Naive thymus-derived CD8-positive, alpha-beta T cell (primary cell): ENCODE data around the gene DCST1. TPM values are rescaled to one million over a fixed set of nuclear protein-coding genes. Genes with fewer than 3 reads are reported as not detected.
A peak's percentile ranks its signal among the peaks of the same experiment; 100 is the strongest.

Source experiments
- ATAC-seq, 2 donors: fragments of 150-1000 bp; cut with Tn5 transposase in 1 of 2; sonication (Bioruptor Pico), chemical (Tn5 transposase) in 1 of 2; 1 replicate in 1 of 2; 2 replicates in 1 of 2; pipeline ENCODE4 v1.10.0; 2021; ENCODE audit warnings: mild to moderate bottlenecking in 2 of 2, moderate library complexity in 2 of 2
- POLR2A ChIA-PET: fragments of 350-600 bp; sonication (Branson Sonifier 250); formaldehyde crosslinking; loops from one replicate; lab custom pipeline; 2021; ENCODE audit warnings: antibody characterized with exemption; lab: Charles Lee
- DNase-seq, 10 donors: peaks; one replicate each; pipeline versions ENCODE4 v3.0.0 to v3.0.0-alpha.2; 2020 to 2022
- H3K27ac Mint-ChIP-seq, 10 donors: one replicate each; pipeline ENCODE4 v1.8.0; 2020 to 2022; ENCODE audit warnings: mild to moderate bottlenecking in 10 of 10, mixed read lengths in 10 of 10, moderate library complexity in 4 of 10, inconsistent platforms in 1 of 10
- H3K27me3 Mint-ChIP-seq, 5 donors: one replicate each; pipeline ENCODE4 v1.8.0; 2021 to 2022; ENCODE audit warnings: mixed read lengths in 5 of 5
- H3K36me3 Mint-ChIP-seq, 3 donors: one replicate each; pipeline ENCODE4 v1.8.0; 2020 to 2022; ENCODE audit warnings: mixed read lengths in 3 of 3, mild to moderate bottlenecking in 2 of 3, inconsistent platforms in 1 of 3
- H3K4me1 Mint-ChIP-seq, 4 donors: one replicate each; pipeline ENCODE4 v1.8.0; 2021 to 2022; ENCODE audit warnings: mixed read lengths in 4 of 4
- H3K4me3 Mint-ChIP-seq, 10 donors: one replicate each; pipeline ENCODE4 v1.8.0; 2020 to 2022; ENCODE audit warnings: mild to moderate bottlenecking in 10 of 10, mixed read lengths in 10 of 10, moderate library complexity in 6 of 10, inconsistent platforms in 1 of 10
- H3K9me3 Mint-ChIP-seq, 9 donors: one replicate each; pipeline ENCODE4 v1.8.0; 2020 to 2022; ENCODE audit warnings: mixed read lengths in 9 of 9, mild to moderate bottlenecking in 3 of 9, inconsistent platforms in 1 of 9, moderate library complexity in 1 of 9
- polyA plus RNA-seq, 3 donors: library from polyadenylated mRNA; unstranded; fragments of 300-500 nt; fragmentation: Illumina TruSeq; gene quantifications; one replicate each; pipeline ENCODE4 v1.2.3, GENCODE V29; 2021
- total RNA-seq, 8 experiments: library from RNA in 2 of 8; stranded (reverse) in 2 of 8; gene quantifications; one replicate each; pipeline ENCODE4 v1.2.3 and lab custom pipeline; 2021 to 2026

DCST1 gene
- total and polyA plus RNA-seq, 5 experiments from 2014 or later, result not detected

DNA sequence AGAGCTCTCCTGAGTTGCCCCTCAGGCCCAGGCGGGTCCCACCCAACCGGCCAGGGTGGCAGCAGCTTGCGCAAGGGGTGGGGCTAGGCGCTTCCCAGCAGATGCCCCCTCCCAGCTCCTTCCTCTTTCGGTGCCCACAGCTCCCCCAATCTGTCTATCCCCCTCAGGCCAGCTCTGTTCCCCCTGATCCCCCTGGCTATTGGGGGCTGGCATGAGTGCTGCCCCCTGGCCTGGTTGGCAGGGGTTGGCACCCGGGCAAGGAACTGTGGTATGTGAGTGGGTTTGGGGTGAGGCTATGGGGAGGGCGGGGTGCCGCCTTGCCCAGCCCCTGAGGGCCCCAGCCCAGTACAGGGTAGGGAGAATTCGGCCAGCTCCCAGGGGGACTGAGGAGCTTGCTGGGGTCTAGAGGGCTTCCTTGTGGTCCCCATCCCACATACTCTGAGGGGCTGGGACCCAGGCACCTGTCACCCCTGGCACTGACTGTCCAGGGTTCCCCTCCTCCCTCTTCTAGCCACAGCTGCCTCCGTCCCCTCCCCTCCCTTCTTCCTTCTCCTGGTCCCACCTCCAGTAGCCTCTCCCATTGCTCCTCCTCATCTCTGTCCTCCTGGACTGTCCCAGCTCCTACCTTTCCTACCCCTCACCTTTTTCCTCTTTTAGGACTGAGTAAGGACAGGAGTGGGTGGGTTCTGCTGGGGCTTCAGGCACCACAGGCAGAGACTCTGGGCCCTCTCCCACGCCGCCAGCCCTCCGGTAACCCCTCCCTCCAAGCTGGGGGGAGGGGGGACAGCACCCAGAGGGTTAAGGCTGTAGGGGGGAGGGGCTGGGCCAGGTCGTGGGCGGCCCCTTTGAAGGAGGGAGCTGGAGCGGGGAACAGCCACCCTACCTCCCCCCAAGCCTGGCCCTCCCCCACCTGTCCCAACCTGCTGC lies 25.3 kb upstream of the DCST1 start:
- Mint-ChIP-seq H3K27me3 (no peaks in the 10 kb centered on the region), H3K36me3 (no peaks in the 10 kb centered on the region), H3K9me3 (no peaks in the 10 kb centered on the region), H3K4me1 (peaks cover 37 to 85% (median 82%) of the 10 kb centered on the region in 4 donors), H3K27ac (peak overlapping the region in 4 of 10 donors; percentile 10 to 73 (median 54)), H3K4me3 (peak overlapping the region in 4 of 10 donors; percentile 14 to 75 (median 43))
- POLR2A ChIA-PET, result interaction anchor here (0.8 to 2.8 kb wide), 6 partner anchors 7 to 53 kb away, joined by 3 to 20 read pairs (median 4); partner anchors contain the start of gene PBXIP1
- DNase-seq (no peak), ATAC-seq (no peak)

DNA sequence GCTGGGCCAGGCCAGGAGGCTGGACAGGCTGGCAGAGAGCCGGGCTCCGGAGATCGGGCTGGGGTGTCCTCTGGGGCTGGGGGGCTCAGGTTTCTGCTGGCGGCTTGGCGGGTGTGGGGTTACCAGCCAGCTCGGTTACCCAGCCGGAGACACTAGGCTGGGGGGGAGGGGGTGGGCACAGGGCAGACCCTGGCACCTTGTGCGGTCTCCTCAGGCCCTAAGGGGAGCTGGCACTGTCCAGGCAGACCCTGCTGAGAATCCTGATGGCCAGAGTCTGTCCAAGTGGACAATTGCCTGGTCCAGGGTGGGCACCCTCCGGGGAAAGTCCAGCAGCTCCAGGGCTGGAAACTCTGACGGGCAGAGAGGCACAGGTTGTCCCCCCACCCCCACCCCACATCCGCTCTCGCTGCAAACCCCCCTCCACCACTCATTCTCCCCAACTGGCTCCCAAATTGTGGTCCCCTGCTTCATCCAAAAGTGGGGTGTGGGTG lies 24.4 kb upstream of the DCST1 start:
- peak overlapping the region in 9 of 10 donors; percentile 17 to 79 (median 63) for H3K4me3 Mint-ChIP-seq
- POLR2A ChIA-PET, result interaction anchor here (0.6 to 2.4 kb wide), 2 partner anchors 40 to 54 kb away, joined by 3 to 8 read pairs; partner anchors contain the start of gene PBXIP1
- H3K36me3 Mint-ChIP-seq, result no peaks in the 10 kb centered on the region

DNA sequence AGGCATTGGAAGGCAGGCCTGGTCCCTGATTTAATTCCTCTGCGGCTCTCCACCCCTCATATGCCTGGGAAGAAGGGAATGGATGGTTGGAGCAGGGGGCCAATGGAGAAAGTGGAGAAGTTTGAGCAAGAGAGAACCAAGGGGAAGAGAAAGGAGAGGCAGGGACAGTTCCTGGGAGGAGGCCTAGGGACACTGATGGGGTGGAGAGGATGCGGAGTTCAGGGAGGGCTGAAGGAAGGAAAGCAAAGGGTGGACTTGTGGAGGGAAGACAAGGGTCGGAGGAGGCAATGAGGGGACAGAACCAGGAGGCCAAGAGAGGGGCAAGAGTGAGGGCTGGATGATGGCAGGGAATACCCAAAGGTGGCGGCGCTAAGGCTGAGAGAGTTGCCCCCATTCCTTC lies 23.9 kb upstream of the DCST1 start:
- DNase-seq (no peak), ATAC-seq (no peak)
- Mint-ChIP-seq H3K27ac (peak overlapping the region in 7 of 10 donors; percentile 8 to 88 (median 69)), H3K9me3 (no peaks in the 10 kb centered on the region), H3K27me3 (no peaks in the 10 kb centered on the region), H3K36me3 (no peaks in the 10 kb centered on the region), H3K4me1 (peaks cover 36 to 85% (median 81%) of the 10 kb centered on the region in 4 donors), H3K4me3 (peak overlapping the region; percentile 13 to 79 (median 64))
- POLR2A ChIA-PET, result interaction anchor here (0.6 to 2.4 kb wide), 4 partner anchors 10 to 54 kb away, joined by 3 to 8 read pairs (median 4); partner anchors contain the start of gene PBXIP1

More for the DNA sequence above, 24.4 kb upstream of the DCST1 start:
- H3K9me3 Mint-ChIP-seq, result no peaks in the 10 kb centered on the region
- H3K27me3 Mint-ChIP-seq, result no peaks in the 10 kb centered on the region
- H3K4me1 Mint-ChIP-seq, result peaks cover 38 to 86% (median 83%) of the 10 kb centered on the region in 4 donors
- H3K27ac Mint-ChIP-seq, result peak overlapping the region in 4 of 10 donors; percentile 8 to 81 (median 53)
- no peak for ATAC-seq
- no peak for DNase-seq

DNA sequence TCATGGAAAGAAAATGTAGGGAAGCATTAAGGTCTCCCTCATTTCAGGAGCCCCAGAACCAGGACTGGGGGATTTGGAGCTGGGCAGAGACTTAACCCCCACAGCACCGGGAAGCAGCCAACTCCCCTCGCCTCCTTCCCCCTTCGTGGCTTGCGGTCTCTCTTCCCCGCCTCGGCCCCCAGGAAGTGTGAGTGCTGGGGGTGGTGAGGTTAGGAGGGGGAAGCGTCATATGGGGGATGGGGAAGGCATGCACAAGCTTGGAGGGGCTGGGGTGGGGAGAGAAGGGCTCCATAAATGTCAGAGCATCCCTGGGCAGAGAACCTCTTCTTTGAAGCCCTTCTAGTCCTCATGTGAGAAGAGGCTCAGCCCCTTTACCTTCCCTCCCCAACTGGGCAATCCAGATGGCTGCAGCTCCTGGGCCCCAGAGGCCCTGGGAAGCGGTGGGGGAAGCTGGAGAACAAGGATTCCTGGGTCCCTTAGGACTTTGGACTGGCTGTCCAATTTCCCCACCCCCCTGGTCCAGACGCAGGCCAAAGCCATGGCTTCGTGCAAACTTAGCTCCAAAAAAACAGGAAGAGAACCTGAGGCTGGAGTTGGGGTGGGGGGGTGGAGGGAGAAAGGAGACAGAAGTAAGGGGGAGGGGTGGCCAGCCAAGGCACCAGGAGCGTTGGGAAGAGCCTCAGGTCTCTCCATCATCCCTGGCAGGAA lies 23.3 kb upstream of the DCST1 start:
- ATAC-seq, result peak in 1 of 2 donors; percentile 19
- peak in 1 of 10 donors; percentile 54 for DNase-seq
- Mint-ChIP-seq H3K4me1 (peaks cover 36 to 81% (median 79%) of the 10 kb centered on the region in 4 donors), H3K4me3 (peak overlapping the region; percentile 13 to 79 (median 64)), H3K27ac (peak overlapping the region in 7 of 10 donors; percentile 8 to 88 (median 52)), H3K9me3 (no peaks in the 10 kb centered on the region), H3K27me3 (no peaks in the 10 kb centered on the region), H3K36me3 (no peaks in the 10 kb centered on the region)
- POLR2A ChIA-PET, result interaction anchor here (0.8 to 1.9 kb wide), 7 partner anchors 9 to 66 kb away, joined by 3 to 10 read pairs (median 5); partner anchors contain the start of genes FLAD1 and PBXIP1

DNA sequence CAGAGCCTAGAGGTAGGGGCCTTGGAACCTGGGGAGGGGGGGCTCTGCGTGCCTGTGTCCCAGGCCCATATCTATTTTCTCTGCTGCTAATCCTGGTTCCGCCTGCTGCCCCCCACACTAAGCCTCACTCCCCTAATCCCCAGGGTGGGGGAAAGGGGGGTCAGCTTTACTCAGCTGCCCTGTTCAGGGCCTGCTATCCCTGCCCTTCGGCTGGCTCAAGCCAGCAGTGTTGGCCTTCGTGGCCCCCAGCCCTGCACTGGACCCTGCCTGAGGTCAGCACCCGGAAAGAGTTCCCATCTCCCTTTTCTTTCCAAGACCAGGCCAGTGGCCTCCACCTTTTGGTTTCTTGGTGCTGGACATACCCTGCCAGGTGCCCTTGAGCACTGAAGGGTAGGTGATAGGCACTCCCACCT lies 22.6 kb upstream of the DCST1 start:
- Mint-ChIP-seq H3K4me1 (peaks cover 39 to 81% (median 79%) of the 10 kb centered on the region in 4 donors), H3K27me3 (no peaks in the 10 kb centered on the region), H3K27ac (peak overlapping the region in 2 of 10 donors; percentile 13 to 44), H3K9me3 (no peaks in the 10 kb centered on the region), H3K4me3 (peak overlapping the region in 6 of 10 donors; percentile 31 to 55 (median 44)), H3K36me3 (no peaks in the 10 kb centered on the region)
- no peak for ATAC-seq
- POLR2A ChIA-PET, result interaction anchor here (0.9 to 1.9 kb wide), 5 partner anchors 10 to 67 kb away, joined by 5 to 10 read pairs (median 7); partner anchors contain the start of gene PBXIP1
- peak in 1 of 10 donors; percentile 53 for DNase-seq

DNA sequence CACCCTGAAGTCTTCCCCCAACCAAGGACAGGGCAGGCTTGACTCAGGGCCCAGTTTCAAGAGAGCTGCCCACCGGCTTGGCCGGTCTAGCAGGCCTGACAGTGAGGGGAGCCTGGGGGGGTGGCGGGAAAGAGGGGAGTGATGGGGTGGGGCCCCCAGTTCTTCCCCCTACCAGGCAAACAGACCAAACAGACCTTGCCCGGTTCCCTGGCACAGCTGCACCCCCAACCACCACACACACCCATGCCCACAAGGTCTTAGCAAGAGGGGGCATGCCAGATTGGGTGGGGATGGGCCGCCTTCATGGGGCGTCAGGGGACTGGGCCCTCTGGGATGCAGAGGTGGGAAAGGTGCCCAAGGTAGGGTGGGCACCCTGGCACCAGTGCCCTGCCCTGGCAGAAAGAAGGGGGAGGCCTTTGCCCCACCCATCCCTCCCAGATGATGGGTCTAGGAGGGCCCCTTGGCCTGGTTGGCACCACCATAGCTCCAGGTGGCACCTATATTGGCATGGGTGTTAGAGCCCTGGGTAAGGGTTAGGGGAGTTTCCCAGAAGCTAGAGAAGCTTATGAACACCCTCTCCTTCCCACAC lies 22.1 kb upstream of the DCST1 start:
- peak overlapping the region in 5 of 10 donors; percentile 31 to 55 (median 41) for H3K4me3 Mint-ChIP-seq
- ATAC-seq, result no peak
- no peak for DNase-seq
- H3K27ac Mint-ChIP-seq, result peak overlapping the region in 1 of 10 donors; percentile 75
- H3K27me3 Mint-ChIP-seq, result no peaks in the 10 kb centered on the region
- POLR2A ChIA-PET, result interaction anchor here (1.1 to 1.9 kb wide), 3 partner anchors 8 to 60 kb away, joined by 3 to 10 read pairs (median 9); partner anchors contain the start of gene PBXIP1
- no peaks in the 10 kb centered on the region for H3K36me3 Mint-ChIP-seq
- H3K4me1 Mint-ChIP-seq, result peaks cover 36 to 81% (median 79%) of the 10 kb centered on the region in 4 donors
- no peaks in the 10 kb centered on the region for H3K9me3 Mint-ChIP-seq

DNA sequence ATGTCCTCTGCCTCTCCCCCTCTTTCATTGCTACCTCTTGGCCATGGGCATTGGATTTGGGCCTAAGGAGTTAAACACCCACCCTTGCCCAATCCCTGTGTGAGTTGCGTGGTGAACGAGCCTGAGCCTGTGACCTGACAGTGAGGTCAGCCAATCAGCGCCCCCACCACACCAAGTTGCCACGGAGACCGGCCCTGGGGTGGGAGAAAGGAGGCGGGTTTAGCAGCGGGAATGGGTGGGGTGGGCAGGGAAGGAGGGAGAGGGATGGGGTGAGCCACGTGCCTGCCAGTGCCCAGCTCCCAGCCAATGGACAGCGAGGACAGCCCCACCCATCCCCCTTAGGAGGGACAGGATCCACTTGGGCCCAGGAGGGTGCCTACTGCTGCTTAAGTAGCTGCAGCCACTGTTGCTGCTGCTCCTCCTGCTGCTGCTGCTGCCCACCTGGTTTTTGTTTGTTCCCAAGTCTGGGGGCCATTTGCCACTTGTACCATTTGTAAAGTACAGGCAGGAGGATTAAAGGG lies 21.5 kb upstream of the DCST1 start:
- Mint-ChIP-seq H3K27me3 (no peaks in the 10 kb centered on the region), H3K36me3 (no peaks in the 10 kb centered on the region), H3K4me1 (peaks cover 33 to 81% (median 79%) of the 10 kb centered on the region in 4 donors), H3K4me3 (peak overlapping the region in 3 of 10 donors; percentile 15 to 34 (median 16)), H3K27ac (peak overlapping the region in 3 of 10 donors; percentile 48 to 83 (median 75)), H3K9me3 (no peaks in the 10 kb centered on the region)
- no peak for ATAC-seq
- DNase-seq, result no peak
- POLR2A ChIA-PET, result interaction anchor here (0.6 to 1.9 kb wide), 5 partner anchors 8 to 55 kb away, joined by 3 to 10 read pairs (median 5); partner anchors contain the start of gene PBXIP1

DNA sequence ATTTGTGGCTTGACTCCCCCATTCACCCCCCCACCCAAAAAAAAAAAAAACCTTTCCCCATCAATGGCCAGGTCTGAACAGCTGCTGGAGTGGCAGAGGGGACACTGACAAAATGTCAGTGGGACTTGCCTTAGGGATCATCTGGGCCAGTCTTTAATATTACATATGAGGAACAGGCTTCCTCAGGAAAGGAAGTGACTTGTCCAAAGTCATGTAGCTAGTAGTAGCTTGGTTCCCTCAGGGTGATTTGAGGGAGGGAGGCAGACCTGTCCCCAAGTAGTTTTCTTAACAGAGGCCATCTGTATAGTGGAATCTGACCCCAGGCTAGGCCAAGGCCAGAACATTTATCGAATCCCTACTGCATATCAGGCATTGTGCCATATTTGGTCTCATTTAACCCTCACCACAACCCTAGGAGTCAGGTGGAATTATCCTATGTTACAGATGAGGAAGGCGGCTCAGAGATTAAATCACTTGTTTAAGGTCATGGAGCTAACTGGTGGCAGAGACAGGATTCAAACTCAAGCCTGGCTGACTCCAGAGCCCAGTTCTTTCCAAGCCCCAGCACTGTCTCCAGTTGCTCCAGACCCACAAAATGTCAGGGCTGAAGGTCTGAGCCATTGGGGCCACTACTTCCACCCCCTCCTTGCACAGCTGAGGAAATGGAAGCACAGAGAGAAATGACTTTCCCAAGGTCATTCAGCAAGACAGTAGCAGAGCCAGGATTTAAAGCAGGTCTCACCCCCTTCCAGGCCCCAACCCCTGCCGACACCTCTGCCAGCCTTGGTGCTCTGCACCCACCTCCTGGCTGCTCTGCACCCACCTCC lies 20.6 kb upstream of the DCST1 start:
- H3K4me3 Mint-ChIP-seq, result peak overlapping the region in 9 of 10 donors; percentile 2 to 57 (median 47)
- H3K27ac Mint-ChIP-seq, result peak overlapping the region in 8 of 10 donors; percentile 28 to 88 (median 70)
- ATAC-seq, result no peak
- POLR2A ChIA-PET, result interaction anchor here (0.6 to 1.9 kb wide), 5 partner anchors 9 to 52 kb away, joined by 3 to 7 read pairs (median 4); no protein-coding TSS in a partner anchor
- no peaks in the 10 kb centered on the region for H3K9me3 Mint-ChIP-seq
- peaks cover 34 to 85% (median 81%) of the 10 kb centered on the region in 4 donors for H3K4me1 Mint-ChIP-seq
- H3K27me3 Mint-ChIP-seq, result no peaks in the 10 kb centered on the region
- no peak for DNase-seq
- no peaks in the 10 kb centered on the region for H3K36me3 Mint-ChIP-seq

DNA sequence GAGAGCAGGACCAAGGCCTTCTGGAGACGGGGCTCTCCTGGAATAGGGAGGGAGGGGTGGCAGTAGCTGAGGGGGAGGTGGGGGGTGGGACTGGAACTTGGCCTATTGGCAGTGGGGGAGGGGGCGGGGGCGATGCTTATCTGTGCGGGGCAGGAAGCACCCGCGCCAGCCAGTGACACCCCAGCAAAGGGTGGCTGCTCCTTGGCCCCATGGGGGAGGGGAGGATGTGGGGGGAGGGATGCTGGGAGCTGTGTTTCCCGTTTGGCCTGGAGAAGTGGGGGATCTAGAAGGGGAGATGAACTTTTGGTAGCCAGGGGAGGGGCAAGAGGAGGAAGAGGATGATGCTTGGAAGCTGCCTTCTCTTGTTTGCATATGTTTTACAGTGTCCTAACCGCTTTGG lies 20.0 kb upstream of the DCST1 start:
- Mint-ChIP-seq H3K9me3 (no peaks in the 10 kb centered on the region), H3K4me1 (peaks cover 34 to 82% (median 77%) of the 10 kb centered on the region in 4 donors), H3K36me3 (no peaks in the 10 kb centered on the region), H3K27me3 (no peaks in the 10 kb centered on the region), H3K4me3 (peak overlapping the region in 8 of 10 donors; percentile 6 to 68 (median 50)), H3K27ac (peak overlapping the region in 6 of 10 donors; percentile 44 to 83 (median 74))
- POLR2A ChIA-PET, result interaction anchor here (0.6 to 3.4 kb wide), 4 partner anchors 7 to 53 kb away, joined by 4 to 20 read pairs (median 6); no protein-coding TSS in a partner anchor
- ATAC-seq, result no peak
- no peak for DNase-seq

DNA sequence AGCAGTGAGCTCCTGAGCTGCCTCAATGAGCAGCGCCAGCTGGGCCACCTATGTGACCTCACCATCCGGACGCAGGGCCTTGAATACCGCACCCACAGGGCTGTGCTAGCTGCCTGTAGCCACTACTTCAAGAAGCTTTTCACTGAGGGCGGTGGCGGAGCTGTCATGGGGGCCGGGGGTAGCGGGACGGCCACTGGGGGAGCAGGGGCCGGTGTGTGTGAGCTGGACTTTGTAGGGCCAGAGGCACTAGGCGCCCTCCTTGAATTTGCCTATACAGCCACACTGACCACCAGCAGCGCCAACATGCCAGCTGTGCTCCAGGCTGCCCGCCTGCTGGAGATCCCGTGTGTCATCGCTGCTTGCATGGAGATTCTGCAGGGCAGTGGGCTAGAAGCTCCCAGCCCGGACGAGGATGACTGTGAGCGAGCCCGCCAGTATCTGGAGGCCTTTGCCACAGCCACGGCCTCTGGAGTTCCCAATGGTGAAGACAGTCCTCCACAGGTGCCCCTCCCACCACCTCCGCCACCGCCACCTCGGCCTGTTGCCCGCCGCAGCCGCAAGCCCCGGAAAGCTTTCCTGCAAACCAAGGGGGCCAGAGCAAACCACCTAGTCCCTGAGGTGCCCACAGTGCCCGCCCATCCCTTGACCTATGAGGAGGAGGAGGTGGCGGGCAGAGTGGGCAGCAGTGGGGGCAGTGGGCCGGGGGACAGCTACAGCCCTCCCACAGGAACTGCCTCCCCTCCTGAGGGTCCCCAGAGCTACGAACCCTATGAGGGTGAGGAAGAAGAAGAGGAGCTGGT lies 18.7 kb upstream of the DCST1 start:
- POLR2A ChIA-PET, result interaction anchor here (0.9 to 4.3 kb wide), 11 partner anchors 8 to 295 kb away, joined by 3 to 29 read pairs (median 16); partner anchors contain the start of genes CKS1B, FLAD1, PBXIP1 and PYGO2
- DNase-seq, result no peak
- Mint-ChIP-seq H3K36me3 (no peaks in the 10 kb centered on the region), H3K4me3 (peak overlapping the region in 2 of 10 donors; percentile 39 to 68), H3K27ac (peak overlapping the region in 3 of 10 donors; percentile 27 to 48 (median 46)), H3K27me3 (peaks cover 0 to 4% (median 0%) of the 10 kb centered on the region in 5 donors), H3K9me3 (no peaks in the 10 kb centered on the region), H3K4me1 (peaks cover 31 to 76% (median 69%) of the 10 kb centered on the region in 4 donors)
- no peak for ATAC-seq
